Measurements from ENCODE around the gene TUBA4B. TPM values are rescaled to one million over a fixed set of nuclear protein-coding genes. Genes with fewer than 3 reads are reported as not detected.
A peak's percentile ranks its signal among the peaks of the same experiment; 100 is the strongest.

The TUBA4B gene
- total RNA-seq, 4 donors from 2014 or later, result not detected

DNA sequence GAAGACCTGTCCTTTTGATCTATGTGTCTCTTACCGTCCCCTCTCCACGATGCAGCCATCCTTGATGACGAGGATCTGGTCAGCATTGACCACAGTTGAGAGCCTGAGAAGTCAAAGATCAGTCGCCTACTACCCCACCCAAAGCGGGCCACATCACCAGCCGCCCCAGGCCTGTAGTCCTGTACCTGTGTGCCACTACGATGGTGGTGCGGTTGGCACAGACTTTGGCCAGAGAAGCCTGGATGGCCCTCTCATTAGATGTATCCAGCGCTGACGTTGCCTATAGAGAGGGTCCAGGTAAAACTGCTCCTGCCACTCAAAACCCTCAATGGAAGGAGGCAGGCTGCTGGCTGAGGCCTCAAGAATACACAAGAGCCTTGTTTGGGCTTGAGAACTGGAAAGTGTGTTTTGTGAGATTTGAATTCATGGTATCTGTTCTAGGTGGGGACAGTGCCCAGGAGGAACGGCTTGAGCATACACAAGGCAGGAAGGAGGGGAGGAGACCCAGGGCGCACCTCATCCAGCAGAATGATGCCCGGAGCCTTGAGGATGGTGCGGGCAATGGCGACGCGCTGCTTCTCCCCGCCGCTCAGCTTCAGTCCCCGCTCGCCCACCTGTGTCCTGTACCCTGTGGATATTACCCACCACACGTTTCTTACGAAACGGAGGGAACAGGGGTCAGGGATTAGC lies 42.7 kb upstream of the TUBA4B start:
- WGBS, 2 donors (ENCODE audit: low coverage in 1 of 2), result 69 to 82% methylated on average over 7 to 13 of the region's 24 CpGs
- Histone ChIP-seq H3K36me3 (peaks cover 0 to 70% of the 10 kb centered on the region in 2 donors), H3K4me3 (no peak overlapping the region), H3K9me3 (no peaks in the 10 kb centered on the region), H3K4me1 (peaks cover 0 to 30% (median 9%) of the 10 kb centered on the region in 3 donors), H3K27me3 (no peaks in the 10 kb centered on the region), H3K27ac (peak overlapping the region in 1 of 4 donors; percentile 16)
- TF ChIP-seq, protein P1, sequence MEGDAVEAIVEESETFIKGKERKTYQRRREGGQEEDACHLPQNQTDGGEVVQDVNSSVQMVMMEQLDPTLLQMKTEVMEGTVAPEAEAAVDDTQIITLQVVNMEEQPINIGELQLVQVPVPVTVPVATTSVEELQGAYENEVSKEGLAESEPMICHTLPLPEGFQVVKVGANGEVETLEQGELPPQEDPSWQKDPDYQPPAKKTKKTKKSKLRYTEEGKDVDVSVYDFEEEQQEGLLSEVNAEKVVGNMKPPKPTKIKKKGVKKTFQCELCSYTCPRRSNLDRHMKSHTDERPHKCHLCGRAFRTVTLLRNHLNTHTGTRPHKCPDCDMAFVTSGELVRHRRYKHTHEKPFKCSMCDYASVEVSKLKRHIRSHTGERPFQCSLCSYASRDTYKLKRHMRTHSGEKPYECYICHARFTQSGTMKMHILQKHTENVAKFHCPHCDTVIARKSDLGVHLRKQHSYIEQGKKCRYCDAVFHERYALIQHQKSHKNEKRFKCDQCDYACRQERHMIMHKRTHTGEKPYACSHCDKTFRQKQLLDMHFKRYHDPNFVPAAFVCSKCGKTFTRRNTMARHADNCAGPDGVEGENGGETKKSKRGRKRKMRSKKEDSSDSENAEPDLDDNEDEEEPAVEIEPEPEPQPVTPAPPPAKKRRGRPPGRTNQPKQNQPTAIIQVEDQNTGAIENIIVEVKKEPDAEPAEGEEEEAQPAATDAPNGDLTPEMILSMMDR (IDR thresholded peaks at IDR 0.05), result no peak
- TF ChIP-seq POLR2AphosphoS5 (IDR thresholded peaks at IDR 0.05), result no peak
- no peak for TF ChIP-seq EP300 (IDR thresholded peaks at IDR 0.05)
- no peak for TF ChIP-seq POLR2A (IDR thresholded peaks at IDR 0.05)
- no peak for ATAC-seq

DNA sequence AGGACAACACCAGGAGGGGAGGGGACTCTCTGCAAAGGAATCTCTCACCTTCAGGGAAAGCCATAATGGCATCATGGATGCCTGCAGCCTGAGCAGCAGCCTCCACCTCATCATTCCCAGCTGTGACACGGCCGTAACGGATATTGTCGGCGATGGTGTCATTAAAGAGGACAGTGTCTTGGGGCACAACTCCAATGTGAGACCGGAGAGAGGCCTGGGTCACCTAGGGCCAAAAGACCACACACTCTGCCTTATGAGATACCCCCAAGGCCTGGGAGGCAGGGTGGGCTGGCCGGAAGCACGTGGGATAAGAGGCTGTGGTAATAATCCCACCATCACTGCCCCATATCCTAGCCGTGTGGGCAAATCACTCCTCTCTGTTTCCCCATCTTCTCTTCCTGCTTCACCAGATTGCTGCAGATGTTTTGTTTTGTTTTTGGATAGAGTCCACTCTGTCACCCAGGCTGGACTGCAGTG lies 42.1 kb upstream of the TUBA4B start:
- Histone ChIP-seq H3K27me3 (no peaks in the 10 kb centered on the region), H3K4me1 (peaks cover 0 to 33% (median 9%) of the 10 kb centered on the region in 3 donors), H3K27ac (no peak overlapping the region), H3K36me3 (peaks cover 0 to 75% of the 10 kb centered on the region in 2 donors), H3K4me3 (no peak overlapping the region), H3K9me3 (no peaks in the 10 kb centered on the region)
- TF ChIP-seq POLR2A (IDR thresholded peaks at IDR 0.05) (no peak), EP300 (IDR thresholded peaks at IDR 0.05) (no peak), POLR2AphosphoS5 (IDR thresholded peaks at IDR 0.05) (no peak)
- TF ChIP-seq, protein P1 (IDR thresholded peaks at IDR 0.05), result no peak
- 86 to 87% methylated on average over 3 to 6 of the region's 9 CpGs for WGBS, 2 donors (ENCODE audit: low coverage in 1 of 2)
- ATAC-seq, result no peak

DNA sequence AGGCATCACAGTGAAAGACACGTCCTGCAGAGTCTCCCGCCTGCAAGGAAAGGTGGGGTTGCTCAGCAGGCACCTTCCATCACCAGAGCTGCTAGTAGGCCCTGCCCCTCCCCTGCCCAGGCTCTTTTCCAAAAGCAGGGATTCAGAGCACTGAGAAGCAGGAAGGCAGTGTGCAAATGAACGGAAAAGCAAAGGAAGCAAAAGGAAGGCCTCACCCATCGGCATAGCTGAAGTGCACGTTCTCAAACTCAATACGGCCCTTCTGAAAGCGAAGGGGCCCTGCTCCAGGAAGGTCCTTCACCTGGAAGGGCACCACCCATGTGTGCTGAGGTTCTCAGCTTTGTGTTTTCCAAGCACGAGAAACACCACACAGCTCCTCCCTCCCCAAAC lies 40.0 kb upstream of the TUBA4B start:
- no peak overlapping the region for H3K4me3 ChIP-seq
- peaks cover 0 to 78% of the 10 kb centered on the region in 2 donors for H3K36me3 ChIP-seq
- TF ChIP-seq POLR2A (IDR thresholded peaks at IDR 0.05), result no peak
- TF ChIP-seq, protein P1 (IDR thresholded peaks at IDR 0.05), result no peak
- TF ChIP-seq EP300 (IDR thresholded peaks at IDR 0.05), result no peak
- no peak for TF ChIP-seq POLR2AphosphoS5 (IDR thresholded peaks at IDR 0.05)
- H3K27ac ChIP-seq, result no peak overlapping the region
- ATAC-seq, result no peak
- H3K9me3 ChIP-seq, result no peaks in the 10 kb centered on the region
- 86 to 92% methylated on average over 6 of the region's 8 CpGs for WGBS, 2 donors (ENCODE audit: low coverage in 1 of 2)
- H3K4me1 ChIP-seq, result peaks cover 0 to 39% (median 9%) of the 10 kb centered on the region in 3 donors
- no peaks in the 10 kb centered on the region for H3K27me3 ChIP-seq

DNA sequence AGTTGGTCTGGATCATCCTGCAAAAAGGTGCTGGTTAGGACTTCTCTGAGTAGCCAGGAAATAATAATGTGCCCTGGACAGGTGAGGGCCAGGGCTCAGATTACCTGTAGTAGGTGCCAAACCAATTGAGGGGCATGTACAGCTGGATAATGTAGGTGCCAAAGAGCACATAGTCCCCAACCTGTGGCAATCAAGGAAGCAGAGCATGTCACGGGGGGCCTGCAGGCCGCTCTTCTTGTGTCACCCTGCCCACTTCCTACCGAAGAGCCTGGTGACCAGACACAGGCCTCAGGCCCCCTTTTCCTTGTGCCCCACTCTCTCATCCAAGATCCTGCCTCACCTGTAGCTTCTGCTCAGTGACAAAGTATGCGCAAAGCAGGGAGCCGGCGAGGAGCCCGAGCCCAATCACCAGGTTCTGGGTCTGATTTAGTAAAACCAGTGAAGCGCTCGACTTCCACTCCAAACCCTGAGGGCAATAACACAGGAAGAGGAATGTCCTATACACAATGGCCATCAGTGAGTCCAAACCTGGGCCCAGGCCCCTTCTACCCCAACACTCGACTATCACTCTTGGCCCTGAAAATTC lies 39.5 kb upstream of the TUBA4B start:
- WGBS, 2 donors (ENCODE audit: low coverage in 1 of 2), result 80 to 90% methylated on average over 2 to 3 of the region's 10 CpGs
- H3K4me1 ChIP-seq, result peaks cover 0 to 39% (median 11%) of the 10 kb centered on the region in 3 donors
- peaks cover 0 to 74% of the 10 kb centered on the region in 2 donors for H3K36me3 ChIP-seq
- ATAC-seq, result no peak
- TF ChIP-seq, protein P1 (IDR thresholded peaks at IDR 0.05), result no peak
- TF ChIP-seq POLR2AphosphoS5 (IDR thresholded peaks at IDR 0.05), result no peak
- TF ChIP-seq EP300 (IDR thresholded peaks at IDR 0.05), result no peak
- H3K4me3 ChIP-seq, result no peak overlapping the region
- H3K27ac ChIP-seq, result no peak overlapping the region
- H3K9me3 ChIP-seq, result no peaks in the 10 kb centered on the region
- H3K27me3 ChIP-seq, result no peaks in the 10 kb centered on the region
